A549 (cell line): ENCODE measurements around the gene TM4SF1. TPM values are rescaled to one million over a fixed set of nuclear protein-coding genes. Genes with fewer than 3 reads are reported as not detected.

Experiments
- ATAC-seq, 2 experiments: fragments of 200-7000 bp in 1 of 2; fragments of >200 bp in 1 of 2; cut with Nextera tagmentation in 1 of 2; cut with Tn5 transposase in 1 of 2; 3 replicates each; pipeline versions ENCODE4 v1.8.0 to v1.9.1; 2018 to 2020; ENCODE audit warnings: mild to moderate bottlenecking in 1 of 2, moderate library complexity in 1 of 2
- CTCF ChIA-PET: fragments of 300-600 bp; sonication (Branson Sonifier 250); formaldehyde crosslinking; extraction: SDS; loops from one replicate; lab custom pipeline; 2021; ENCODE audit warnings: antibody characterized with exemption, inconsistent platforms; lab: Yijun Ruan, JAX
- POLR2A ChIA-PET: fragments of 350-600 bp; formaldehyde crosslinking; extraction: SDS; loops from one replicate; lab custom pipeline; 2021; ENCODE audit warnings: antibody characterized with exemption, inconsistent platforms; lab: Yijun Ruan, JAX
- DNase-seq, 2 experiments: peaks; one replicate each; pipeline versions ENCODE4 v3.0.0 to v3.0.0-alpha.2; 2011 to 2016; ENCODE audit warnings: low read depth in 1 of 2, low spot score in 1 of 2
- FAIRE-seq: peaks from 2 replicates; lab custom pipeline; 2011; peaks lifted over from hg19 to GRCh38; lab: Jason Lieb, UNC
- H3K27ac ChIP-seq, 2 experiments: fragments of >200 bp; sonication (Bioruptor Twin); formaldehyde crosslinking; 3 replicates each; pipeline ENCODE4 v1.5.1; 2016 to 2017
- H3K4me1 ChIP-seq: fragments of >200 bp; sonication (Bioruptor Twin); formaldehyde crosslinking; 3 replicates; pipeline ENCODE4 v1.6.1; 2016
- H3K4me2 ChIP-seq: fragments of >200 bp; sonication (Bioruptor Twin); formaldehyde crosslinking; 3 replicates; pipeline ENCODE4 v1.6.1; 2016
- H3K4me3 ChIP-seq: fragments of >200 bp; sonication (Bioruptor Twin); formaldehyde crosslinking; 3 replicates; pipeline ENCODE4 v1.5.1; 2016
- H3K9me3 ChIP-seq: fragments of >200 bp; sonication (Bioruptor Twin); formaldehyde crosslinking; 3 replicates; pipeline ENCODE4 v1.6.1; 2016
- ATOH8 ChIP-seq: fragments of 250-450 bp; sonication (Bioruptor Pico); IDR thresholded peaks from 2 replicates; pipeline ENCODE4 v1.5.0; 2020; ENCODE audit warnings: low read depth, mild to moderate bottlenecking, moderate library complexity
- CBX8 ChIP-seq: fragments of 200-600 bp; sonication (generic); IDR thresholded peaks from 2 replicates; pipeline ENCODE4 v1.6.1; 2016
- CHD2 ChIP-seq: fragments of 150-350 bp; IDR thresholded peaks from 2 replicates; pipeline ENCODE4 v1.6.1; 2014; ENCODE audit warnings: low read length; ENCODE audit not compliant: partially characterized antibody
- CHD4 ChIP-seq: fragments of 200-600 bp; sonication (generic); IDR thresholded peaks from 2 replicates; pipeline ENCODE4 v1.6.1; 2016; ENCODE audit warnings: antibody characterized with exemption, mild to moderate bottlenecking, borderline replicate concordance
- E2F6 ChIP-seq: IDR thresholded peaks from 2 replicates; pipeline ENCODE4 v1.6.1; 2012; ENCODE audit warnings: low read depth, borderline replicate concordance
- EHF ChIP-seq: fragments of 250-450 bp; sonication (Bioruptor Pico); IDR thresholded peaks from 2 replicates; pipeline ENCODE4 v1.5.0; 2020; ENCODE audit warnings: mild to moderate bottlenecking
- EHMT2 ChIP-seq: fragments of 200-600 bp; sonication (generic); IDR thresholded peaks from 2 replicates; pipeline ENCODE4 v1.6.1; 2016; ENCODE audit warnings: antibody characterized with exemption, low read depth, mild to moderate bottlenecking, moderate library complexity
- ELK1 ChIP-seq: fragments of 150-350 bp; IDR thresholded peaks from 2 replicates; pipeline ENCODE4 v1.6.1; 2014; ENCODE audit warnings: low read depth, mild to moderate bottlenecking, low read length
- FOSB ChIP-seq: fragments of 250-450 bp; sonication (Bioruptor Pico); IDR thresholded peaks from 2 replicates; pipeline ENCODE4 v1.5.0; 2020; ENCODE audit warnings: mild to moderate bottlenecking, moderate library complexity
- FOSL2 ChIP-seq, 2 experiments: fragments of 450-650 bp in 1 of 2; fragments of >200 bp in 1 of 2; sonication (Bioruptor Twin) in 1 of 2; formaldehyde crosslinking; IDR thresholded peaks; 2 replicates each; pipeline versions ENCODE4 v1.5.0 to v1.6.1; 2016 to 2020; ENCODE audit warnings: mild to moderate bottlenecking in 1 of 2, moderate library complexity in 1 of 2
- GATA3 ChIP-seq: IDR thresholded peaks from 2 replicates; pipeline ENCODE4 v1.6.1; 2012; ENCODE audit warnings: borderline replicate concordance
- HEYL ChIP-seq: fragments of 250-450 bp; sonication (Bioruptor Pico); IDR thresholded peaks from 2 replicates; pipeline ENCODE4 v1.8.0; 2021; ENCODE audit warnings: mild to moderate bottlenecking, moderate library complexity
- HOXA7 ChIP-seq: fragments of 250-450 bp; sonication (Bioruptor Pico); IDR thresholded peaks from 2 replicates; pipeline ENCODE4 v1.5.0; 2020; ENCODE audit warnings: mild to moderate bottlenecking, moderate library complexity
- HOXB5 ChIP-seq: fragments of 250-450 bp; sonication (Bioruptor Pico); IDR thresholded peaks from 2 replicates; pipeline ENCODE4 v1.5.0; 2020; ENCODE audit warnings: mild to moderate bottlenecking, moderate library complexity
- JUN ChIP-seq, 2 experiments: fragments of >200 bp; sonication (Bioruptor Twin); formaldehyde crosslinking; IDR thresholded peaks; 2 replicates in 1 of 2; 3 replicates in 1 of 2; pipeline ENCODE4 v1.6.1; 2016 to 2017
- JUNB ChIP-seq: fragments of >200 bp; sonication (Bioruptor Twin); formaldehyde crosslinking; IDR thresholded peaks from 2 replicates; pipeline ENCODE4 v1.6.1; 2016
- KDM1A ChIP-seq: fragments of 200-600 bp; sonication (generic); IDR thresholded peaks from 2 replicates; pipeline ENCODE4 v1.6.1; 2016; ENCODE audit warnings: low read depth, mild to moderate bottlenecking
- MAFK ChIP-seq: fragments of 450-650 bp; IDR thresholded peaks from 2 replicates; pipeline ENCODE4 v1.6.1; 2014; ENCODE audit not compliant: partially characterized antibody
- MAX ChIP-seq: IDR thresholded peaks from 2 replicates; pipeline ENCODE4 v1.6.1; 2012
- NPAS2 ChIP-seq: fragments of 250-450 bp; sonication (Bioruptor Pico); IDR thresholded peaks from 2 replicates; pipeline ENCODE4 v1.8.0; 2022; ENCODE audit warnings: mild to moderate bottlenecking, moderate library complexity, borderline replicate concordance
- NR3C1 ChIP-seq: fragments of >200 bp; sonication (Bioruptor Twin); formaldehyde crosslinking; IDR thresholded peaks from 3 replicates; pipeline ENCODE4 v1.6.1; 2017
- PHF8 ChIP-seq: fragments of 200-600 bp; sonication (generic); IDR thresholded peaks from 2 replicates; pipeline ENCODE4 v1.6.1; 2016; ENCODE audit warnings: low read depth, mild to moderate bottlenecking, antibody characterized with exemption, moderate library complexity, borderline replicate concordance
- POLR2A ChIP-seq: IDR thresholded peaks from 2 replicates; pipeline ENCODE4 v1.6.1; 2012; ENCODE audit warnings: mild to moderate bottlenecking, low read length
- POLR2AphosphoS2 ChIP-seq: conservative IDR thresholded peaks from 2 replicates; pipeline ENCODE4 v1.6.1; 2012; ENCODE audit warnings: low read length, improper control_type of control experiment, inconsistent platforms
- RARB ChIP-seq: fragments of 250-450 bp; sonication (Bioruptor Pico); IDR thresholded peaks from 2 replicates; pipeline ENCODE4 v1.8.0; 2021; ENCODE audit warnings: mild to moderate bottlenecking, moderate library complexity
- RFX5 ChIP-seq: fragments of 450-650 bp; IDR thresholded peaks from 2 replicates; pipeline ENCODE4 v1.7.1; 2014; ENCODE audit warnings: antibody characterized with exemption, mild to moderate bottlenecking, moderate library complexity
- RNF2 ChIP-seq: fragments of 200-600 bp; sonication (generic); IDR thresholded peaks from 2 replicates; pipeline ENCODE4 v1.6.1; 2016; ENCODE audit warnings: low read depth, mild to moderate bottlenecking, antibody characterized with exemption, moderate library complexity, borderline replicate concordance
- SMC3 ChIP-seq: fragments of >200 bp; sonication (Bioruptor Twin); formaldehyde crosslinking; IDR thresholded peaks from 3 replicates; pipeline ENCODE4 v1.6.1; 2018; ENCODE audit warnings: inconsistent platforms
- TFCP2L1 ChIP-seq: fragments of 250-450 bp; sonication (Bioruptor Pico); IDR thresholded peaks from 2 replicates; pipeline ENCODE4 v1.5.0; 2021; ENCODE audit warnings: mild to moderate bottlenecking
- ZC3H11A ChIP-seq: fragments of 450-650 bp; IDR thresholded peaks from 2 replicates; pipeline ENCODE4 v1.6.1; 2014; ENCODE audit warnings: antibody characterized with exemption, mild to moderate bottlenecking
- WGBS: methylation state at CpG from one replicate; pipeline ENCODE4 v1.1.6; 2017; ENCODE audit errors: missing lambda C conversion rate; 5-methylcytosine and 5-hydroxymethylcytosine counted together
- polyA plus RNA-seq, 4 experiments: library from polyadenylated mRNA; depleted of rRNA in 3 of 4; stranded (reverse); fragments of >200 nt; fragmentation: RNase III in 1 of 4; extraction: RNeasy Plus Mini Kit Qiagen cat#74134 plus additional on column Dnase treatment in 1 of 4; gene quantifications; 2 replicates in 3 of 4; 3 replicates in 1 of 4; pipeline ENCODE4 v1.2.3, GENCODE V29; 2011 to 2017

The TM4SF1 gene
- polyA plus RNA-seq, 2 of the 4 experiments (the other 2 are of a cell fraction): 828 to 1,208 TPM

- ChIA-PET POLR2A (interaction anchor here (1.0 to 2.8 kb wide), 5 partner anchors 8 to 78 kb away, joined by 3 to 23 read pairs (median 3); no protein-coding TSS in a partner anchor), CTCF (interaction anchor here (1.1 to 3.4 kb wide), 4 partner anchors 10 to 258 kb away, joined by 4 to 11 read pairs (median 6); no protein-coding TSS in a partner anchor)
- Histone ChIP-seq H3K27ac (peak overlapping the region; percentile 88 to 92), H3K9me3 (no peaks in the 10 kb centered on the region), H3K4me2 (peak overlapping the region; percentile 91)
- ATAC-seq: peak in 1 of 2 experiments; percentile 5; a peak in 3 of 6 replicates
- DNase-seq: no peak
- no peak for FAIRE-seq
- TF ChIP-seq HEYL (CRISPR knock-in tag): peak; percentile 58; the same call in 1 of the 2 replicates
- TF ChIP-seq RARB (CRISPR knock-in tag): peak; percentile 73; the same call in 1 of the 2 replicates
- no peak for TF ChIP-seq CHD2
- TF ChIP-seq ZC3H11A: no peak
- TF ChIP-seq HOXB5 (CRISPR knock-in tag): peak; percentile 43
- peak; percentile 79 for TF ChIP-seq HOXA7 (CRISPR knock-in tag)
- 0 out of 2 replicates have a peak, but pooled peaks have one; percentile 49 for TF ChIP-seq ATOH8 (CRISPR knock-in tag)
- TF ChIP-seq FOSL2 (IDR thresholded peaks at IDR 0.05): no peak
- TF ChIP-seq FOSL2 (CRISPR knock-in tag; IDR thresholded peaks at IDR 0.05): peak; percentile 26; the same call in 1 of the 2 replicates
- TF ChIP-seq FOSB (CRISPR knock-in tag): peak; percentile 86
- no peak for TF ChIP-seq ELK1
- TF ChIP-seq, all 56 proteins: peak for 7
- Histone ChIP-seq H3K4me1 (peaks cover 53% of the 10 kb centered on the region), H3K4me3 (peak overlapping the region; percentile 58; the same call in 2 of the 3 replicates)
- 74% methylated on average over 9 of the region's 9 CpGs for WGBS
These were observed 1.2 kb upstream of the TM4SF1 start for GRCh38 chr3:149378478-149379309.

- Histone ChIP-seq H3K4me1 (peaks cover 55% of the 10 kb centered on the region), H3K9me3 (no peaks in the 10 kb centered on the region), H3K27ac (peak overlapping the region; percentile 88 to 92), H3K4me3 (peak overlapping the region; percentile 58), H3K4me2 (peak overlapping the region; percentile 91)
- no peak for FAIRE-seq
- ChIA-PET CTCF (interaction anchor here (0.6 to 5.8 kb wide), 7 partner anchors 10 to 298 kb away, joined by 3 to 23 read pairs (median 5); no protein-coding TSS in a partner anchor), POLR2A (interaction anchor here (0.9 to 2.8 kb wide), 7 partner anchors 9 to 97 kb away, joined by 3 to 23 read pairs (median 4); partner anchors contain the start of gene TM4SF4)
- DNase-seq: no peak
- ATAC-seq: no peak
- under 1% methylated on average over 8 of the region's 8 CpGs for WGBS
- no peak for TF ChIP-seq HOXB5 (CRISPR knock-in tag)
- no peak for TF ChIP-seq MAFK
- TF ChIP-seq NR3C1: no peak
- no peak for TF ChIP-seq FOSL2 (IDR thresholded peaks at IDR 0.05)
- TF ChIP-seq FOSL2 (CRISPR knock-in tag; IDR thresholded peaks at IDR 0.05): peak; percentile 39
- no peak for TF ChIP-seq JUN (IDR thresholded peaks at IDR 0.05)
- TF ChIP-seq TFCP2L1: no peak; the same call in 1 of the 2 replicates
- no peak for TF ChIP-seq EHMT2
- TF ChIP-seq RNF2: no peak
- no peak for TF ChIP-seq CHD4
- no peak for TF ChIP-seq KDM1A
- TF ChIP-seq HEYL (CRISPR knock-in tag): 0 out of 2 replicates have a peak, but pooled peaks have one; percentile 12
- no peak; the same call in 1 of the 2 replicates for TF ChIP-seq PHF8
- no peak for TF ChIP-seq MAX
- no peak for TF ChIP-seq SMC3
- TF ChIP-seq E2F6: no peak
- TF ChIP-seq ATOH8 (CRISPR knock-in tag): 0 out of 2 replicates have a peak, but pooled peaks have one; percentile 21
- TF ChIP-seq RARB (CRISPR knock-in tag): peak; percentile 88
- peak; percentile 50; the same call in 1 of the 2 replicates for TF ChIP-seq EHF (CRISPR knock-in tag)
- no peak for TF ChIP-seq GATA3
- TF ChIP-seq RFX5: no peak
- no peak for TF ChIP-seq NPAS2 (CRISPR knock-in tag)
- TF ChIP-seq JUNB: no peak
- no peak for TF ChIP-seq POLR2A
- TF ChIP-seq CBX8: no peak
- no peak for TF ChIP-seq POLR2AphosphoS2
These were observed 586 bp downstream of the TM4SF1 start for GRCh38 chr3:149376718-149377407.
